HepG2 (cell line): ENCODE measurements around the gene SLCO6A1.

Experiments used
- ATF2 ChIP-seq: sonication (generic); formaldehyde crosslinking; IDR thresholded peaks from 2 replicates; pipeline ENCODE4 v1.4.0; 2020; ENCODE audit warnings: missing genetic modification reagents
- ATF4 ChIP-seq, 2 experiments: fragments of 450-650 bp in 1 of 2; sonication (generic) in 1 of 2; formaldehyde crosslinking; IDR thresholded peaks; 2 replicates each; pipeline versions ENCODE4 v1.5.0 to v1.8.0; 2020 to 2022; ENCODE audit warnings: mild to moderate bottlenecking in 1 of 2, missing genetic modification reagents in 1 of 2
- CTCF ChIP-seq: sonication (generic); formaldehyde crosslinking; IDR thresholded peaks from 2 replicates; pipeline ENCODE4 v1.5.0; 2020; ENCODE audit warnings: mild to moderate bottlenecking, missing genetic modification reagents, moderate library complexity
- IKZF1 ChIP-seq: fragments of 450-650 bp; IDR thresholded peaks from 2 replicates; pipeline ENCODE4 v1.7.1; 2016
- IRF2 ChIP-seq: IDR thresholded peaks from 2 replicates; pipeline ENCODE4 v1.6.1; 2018; ENCODE audit warnings: missing genetic modification reagents, missing compliant biosample characterization
- RFXANK ChIP-seq: IDR thresholded peaks from 2 replicates; pipeline ENCODE4 v1.6.1; 2016
- SIN3A ChIP-seq: IDR thresholded peaks from 2 replicates; pipeline ENCODE4 v1.6.1; 2011; ENCODE audit warnings: low read depth, mild to moderate bottlenecking, control low read depth, low read length, borderline replicate concordance
- SSRP1 ChIP-seq: IDR thresholded peaks from 2 replicates; pipeline ENCODE4 v1.6.1; 2016; ENCODE audit warnings: control low read depth
- ZNF407 ChIP-seq: sonication (generic); formaldehyde crosslinking; IDR thresholded peaks from one replicate; pipeline ENCODE4 v1.5.1; 2020; ENCODE audit warnings: mild to moderate bottlenecking, missing genetic modification reagents; ENCODE audit errors: not compliant biosample characterization
- ZNF567 ChIP-seq: sonication (generic); formaldehyde crosslinking; IDR thresholded peaks from 2 replicates; pipeline ENCODE4 v1.8.1; 2023; ENCODE audit warnings: mild to moderate bottlenecking, missing genetic modification reagents, borderline replicate concordance

- TF ChIP-seq ATF2 (CRISPR knock-in tag) (no peak), SIN3A (no peak), RFXANK (CRISPR knock-in tag) (no peak), ZNF407 (no peak), SSRP1 (no peak), ATF4 (CRISPR knock-in tag; IDR thresholded peaks at IDR 0.05) (no peak), CTCF (CRISPR knock-in tag) (no peak), ZNF567 (CRISPR knock-in tag) (no peak), IKZF1 (no peak), IRF2 (CRISPR knock-in tag) (no peak)
Observed at GRCh38 chr5:102542057-102542456, 43.3 kb upstream of the SLCO6A1 start.
